Naive B cell (primary cell): ENCODE measurements around the gene SHOX. TPM values are rescaled to one million over a fixed set of nuclear protein-coding genes. Genes with fewer than 3 reads are reported as not detected.
"Not testable (repeated sequence)": the region's sequence is repeated elsewhere in the genome, so short reads cannot be mapped to it uniquely, and the experiment has no call there.

Source experiments
- ATAC-seq, 2 donors: fragments of 150-1000 bp; cut with Tn5 transposase; 2 replicates each; pipeline ENCODE4 v1.10.0; 2021; ENCODE audit warnings: low read depth in 2 of 2, mild to moderate bottlenecking in 2 of 2, moderate library complexity in 2 of 2
- DNase-seq: peaks from one replicate; pipeline ENCODE4 v3.0.0; 2022
- H3K27ac Mint-ChIP-seq, 6 donors: one replicate each; pipeline ENCODE4 v1.8.0; 2020 to 2022; ENCODE audit warnings: mild to moderate bottlenecking in 6 of 6, mixed read lengths in 6 of 6, moderate library complexity in 5 of 6, inconsistent platforms in 2 of 6
- H3K27me3 Mint-ChIP-seq, 3 donors: one replicate each; pipeline ENCODE4 v1.8.0; 2021 to 2022; ENCODE audit warnings: mixed read lengths in 3 of 3, mild to moderate bottlenecking in 1 of 3
- H3K36me3 Mint-ChIP-seq, 2 donors: one replicate each; pipeline ENCODE4 v1.8.0; 2020 to 2022; ENCODE audit warnings: mixed read lengths in 2 of 2, inconsistent platforms in 1 of 2, mild to moderate bottlenecking in 1 of 2
- H3K4me1 Mint-ChIP-seq, 3 donors: one replicate each; pipeline ENCODE4 v1.8.0; 2020 to 2022; ENCODE audit warnings: mixed read lengths in 3 of 3, inconsistent platforms in 1 of 3, mild to moderate bottlenecking in 1 of 3, moderate library complexity in 1 of 3
- H3K4me3 Mint-ChIP-seq, 8 donors: one replicate each; pipeline ENCODE4 v1.8.0; 2020 to 2022; ENCODE audit warnings: mild to moderate bottlenecking in 8 of 8, mixed read lengths in 8 of 8, moderate library complexity in 8 of 8, inconsistent platforms in 2 of 8
- H3K9me3 Mint-ChIP-seq, 7 donors: one replicate each; pipeline ENCODE4 v1.8.0; 2020 to 2022; ENCODE audit warnings: mixed read lengths in 7 of 7, mild to moderate bottlenecking in 5 of 7, inconsistent platforms in 2 of 7, moderate library complexity in 1 of 7
- polyA plus RNA-seq, 6 donors: library from polyadenylated mRNA; unstranded; fragments of 300-500 nt; fragmentation: Illumina TruSeq; gene quantifications; one replicate each; pipeline ENCODE4 v1.2.3, GENCODE V29; 2021; ENCODE audit warnings: low read depth in 6 of 6

The SHOX gene
- polyA plus RNA-seq: not detected

- Mint-ChIP-seq H3K36me3 (peaks cover 6 to 33% of the 10 kb centered on the region in 2 donors), H3K9me3 (peaks cover 0 to 15% (median 6%) of the 10 kb centered on the region in 7 donors), H3K4me3 (no peak within 1 kb of the TSS), H3K27ac (peak within 1 kb of the TSS in 2 of 6 donors; percentile 47 to 72), H3K4me1 (peaks cover 13 to 19% (median 15%) of the 10 kb centered on the region in 3 donors), H3K27me3 (peaks cover 47 to 90% (median 74%) of the 10 kb centered on the region in 3 donors)
- no peak for DNase-seq
- ATAC-seq: no peak
Observed at GRCh38 chrX:630612-631496, at the start of gene SHOX. Gene SHOX, plus strand, starts transcription at chrX:630791. Its CDS starts 107 bp downstream, at chrX:630898.

GRCh38 chrX:581066-581465, 49.5 kb upstream of the SHOX start:
- no peak for ATAC-seq
- peaks cover 0 to 16% (median 2%) of the 10 kb centered on the region in 7 donors for H3K9me3 Mint-ChIP-seq
- H3K27ac Mint-ChIP-seq: no peak overlapping the region
- H3K27me3 Mint-ChIP-seq: peaks cover 0 to 14% (median 7%) of the 10 kb centered on the region in 3 donors
- H3K36me3 Mint-ChIP-seq: no peaks in the 10 kb centered on the region
- no peak overlapping the region for H3K4me3 Mint-ChIP-seq
- H3K4me1 Mint-ChIP-seq: no peaks in the 10 kb centered on the region
- no peak for DNase-seq

- Mint-ChIP-seq H3K4me3 (no peak overlapping the region), H3K9me3 (peaks cover 0 to 16% (median 2%) of the 10 kb centered on the region in 7 donors), H3K27me3 (peaks cover 0 to 14% (median 7%) of the 10 kb centered on the region in 3 donors), H3K36me3 (no peaks in the 10 kb centered on the region), H3K27ac (no peak overlapping the region), H3K4me1 (no peaks in the 10 kb centered on the region)
- ATAC-seq: no peak
- DNase-seq: no peak
Observed at GRCh38 chrX:581720-582298, 48.8 kb upstream of the SHOX start.

DNA sequence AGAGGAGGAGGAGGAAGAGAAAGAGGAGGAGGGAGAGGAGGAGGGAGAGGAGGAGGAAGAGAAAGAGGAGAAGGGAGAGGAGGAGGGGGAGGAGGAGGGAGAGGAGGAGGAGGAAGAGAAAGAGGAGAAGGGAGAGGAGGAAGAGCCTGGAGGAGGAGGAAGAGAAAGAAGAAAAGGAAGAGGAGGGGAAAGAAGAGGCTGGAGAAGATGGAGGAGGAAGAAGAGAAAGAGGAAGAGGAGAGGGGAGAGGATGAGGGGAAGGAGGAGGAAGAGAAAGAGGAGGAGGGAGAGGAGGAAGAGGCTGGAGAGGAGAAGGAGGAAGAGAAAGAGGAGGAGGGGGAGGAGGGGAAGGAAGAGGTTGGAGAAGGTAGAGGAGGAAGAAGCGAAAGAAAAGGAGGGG, 46.0 kb upstream of the SHOX start:
- ATAC-seq: no peak
- H3K27ac Mint-ChIP-seq: peak overlapping the region in 1 of 6 donors; percentile 48
- peaks cover 0 to 8% (median 0%) of the 10 kb centered on the region in 3 donors for H3K27me3 Mint-ChIP-seq
- no peaks in the 10 kb centered on the region for H3K36me3 Mint-ChIP-seq
- H3K9me3 Mint-ChIP-seq: peaks cover 0 to 5% (median 2%) of the 10 kb centered on the region in 7 donors
- H3K4me3 Mint-ChIP-seq: no peak overlapping the region
- no peaks in the 10 kb centered on the region for H3K4me1 Mint-ChIP-seq
- DNase-seq: no peak

DNA sequence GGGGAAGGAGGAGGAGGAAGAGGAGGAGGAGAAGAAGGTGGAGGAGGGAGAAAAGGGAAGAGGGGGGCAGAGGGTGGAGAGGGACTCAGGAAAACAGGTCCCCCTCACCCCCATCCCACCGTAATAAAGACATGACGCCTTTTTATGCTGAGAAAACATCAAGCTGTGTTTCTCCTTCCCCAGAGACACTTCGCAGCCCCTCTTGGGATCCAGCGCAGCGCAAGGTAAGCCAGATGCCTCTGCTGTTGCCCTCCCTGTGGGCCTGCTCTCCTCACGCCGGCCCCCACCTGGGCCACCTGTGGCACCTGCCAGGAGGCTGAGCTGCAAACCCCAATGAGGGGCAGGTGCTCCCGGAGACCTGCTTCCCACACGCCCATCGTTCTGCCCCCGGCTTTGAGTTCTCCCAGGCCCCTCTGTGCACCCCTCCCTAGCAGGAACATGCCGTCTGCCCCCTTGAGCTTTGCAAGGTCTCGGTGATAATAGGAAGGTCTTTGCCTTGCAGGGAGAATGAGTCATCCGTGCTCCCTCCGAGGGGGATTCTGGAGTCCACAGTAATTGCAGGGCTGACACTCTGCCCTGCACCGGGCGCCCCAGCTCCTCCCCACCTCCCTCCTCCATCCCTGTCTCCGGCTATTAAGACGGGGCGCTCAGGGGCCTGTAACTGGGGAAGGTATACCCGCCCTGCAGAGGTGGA, 45.3 kb upstream of the SHOX start:
- Mint-ChIP-seq H3K27me3 (peaks cover 0 to 8% (median 0%) of the 10 kb centered on the region in 3 donors), H3K4me3 (no peak overlapping the region), H3K4me1 (no peaks in the 10 kb centered on the region), H3K36me3 (no peaks in the 10 kb centered on the region), H3K27ac (no peak overlapping the region), H3K9me3 (peaks cover 0 to 5% (median 2%) of the 10 kb centered on the region in 7 donors)
- ATAC-seq (no peak), DNase-seq (no peak)

DNA sequence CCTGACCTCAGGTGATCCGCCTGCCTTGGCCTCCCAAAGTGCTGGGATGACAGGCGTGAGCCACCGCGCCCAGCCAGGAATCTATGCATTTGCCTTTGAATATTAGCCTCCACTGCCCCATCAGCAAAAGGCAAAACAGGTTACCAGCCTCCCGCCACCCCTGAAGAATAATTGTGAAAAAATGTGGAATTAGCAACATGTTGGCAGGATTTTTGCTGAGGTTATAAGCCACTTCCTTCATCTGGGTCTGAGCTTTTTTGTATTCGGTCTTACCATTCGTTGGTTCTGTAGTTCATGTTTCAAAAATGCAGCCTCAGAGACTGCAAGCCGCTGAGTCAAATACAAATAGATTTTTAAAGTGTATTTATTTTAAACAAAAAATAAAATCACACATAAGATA, 44.2 kb upstream of the SHOX start:
- Mint-ChIP-seq H3K36me3 (no peaks in the 10 kb centered on the region), H3K27ac (no peak overlapping the region), H3K27me3 (peaks cover 0 to 4% (median 0%) of the 10 kb centered on the region in 3 donors), H3K9me3 (peaks cover 0 to 5% (median 0%) of the 10 kb centered on the region in 7 donors), H3K4me3 (no peak overlapping the region), H3K4me1 (no peaks in the 10 kb centered on the region)
- no peak for DNase-seq
- ATAC-seq: no peak

DNA sequence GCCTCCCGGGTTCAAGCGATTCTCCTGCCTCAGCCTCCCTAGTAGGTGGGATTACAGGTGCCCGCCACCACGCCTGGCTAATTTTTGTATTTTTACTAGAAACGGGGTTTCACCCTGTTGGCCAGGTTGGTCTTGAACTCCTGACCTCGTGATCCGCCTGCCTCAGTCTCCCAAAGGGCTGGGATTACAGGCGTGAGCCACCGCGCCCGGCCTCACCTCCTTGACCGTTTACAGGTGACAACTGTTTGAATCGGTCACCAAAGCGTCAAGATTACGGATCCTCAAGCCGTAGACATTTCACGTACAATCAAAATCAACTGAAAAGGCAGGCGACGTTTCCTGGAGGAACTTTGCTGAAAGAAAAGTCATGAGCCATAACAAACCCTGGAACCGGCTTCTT, 41.3 kb upstream of the SHOX start:
- not testable (repeated sequence) for H3K4me1 Mint-ChIP-seq, H3K36me3 Mint-ChIP-seq, H3K4me3 Mint-ChIP-seq, H3K9me3 Mint-ChIP-seq, H3K27me3 Mint-ChIP-seq, H3K27ac Mint-ChIP-seq, DNase-seq, ATAC-seq

- H3K9me3 Mint-ChIP-seq: peaks cover 1 to 7% (median 5%) of the 10 kb centered on the region in 7 donors
- no peak overlapping the region for H3K27ac Mint-ChIP-seq
- no peaks in the 10 kb centered on the region for H3K4me1 Mint-ChIP-seq
- H3K4me3 Mint-ChIP-seq: no peak overlapping the region
- peaks cover 0 to 8% (median 0%) of the 10 kb centered on the region in 3 donors for H3K27me3 Mint-ChIP-seq
- ATAC-seq (no peak), DNase-seq (no peak)
- peaks cover 0 to 8% of the 10 kb centered on the region in 2 donors for H3K36me3 Mint-ChIP-seq
Observed at GRCh38 chrX:590693-591404, 39.7 kb upstream of the SHOX start.

- peaks cover 12 to 39% (median 20%) of the 10 kb centered on the region in 7 donors for H3K9me3 Mint-ChIP-seq
- peaks cover 0 to 15% of the 10 kb centered on the region in 2 donors for H3K36me3 Mint-ChIP-seq
- DNase-seq (no peak), ATAC-seq (no peak)
- peak overlapping the region in 1 of 6 donors; percentile 57 for H3K27ac Mint-ChIP-seq
- H3K27me3 Mint-ChIP-seq: no peaks in the 10 kb centered on the region
- H3K4me1 Mint-ChIP-seq: no peaks in the 10 kb centered on the region
- no peak overlapping the region for H3K4me3 Mint-ChIP-seq
Observed at GRCh38 chrX:599837-600715, 30.5 kb upstream of the SHOX start.

DNA sequence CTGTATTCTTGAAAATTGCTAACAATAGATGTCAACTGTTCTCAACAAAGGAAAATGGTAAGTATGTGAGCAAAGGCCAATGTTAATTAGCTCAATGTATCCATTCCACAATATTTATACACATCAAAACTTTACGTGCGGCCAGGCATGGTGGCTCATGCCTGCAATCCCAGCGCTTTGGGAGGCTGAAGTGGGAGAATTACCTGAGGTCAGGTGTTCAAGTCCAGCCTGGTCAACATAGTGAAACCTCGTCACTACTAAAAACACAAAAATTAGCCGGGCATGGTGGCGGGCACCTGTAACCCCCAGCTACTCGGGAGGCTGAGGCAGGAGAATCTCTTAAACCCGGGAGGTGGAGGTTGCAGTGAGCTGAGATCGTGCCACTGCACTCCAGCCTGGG, 27.6 kb upstream of the SHOX start:
- not testable (repeated sequence) for DNase-seq, H3K27ac Mint-ChIP-seq, ATAC-seq, H3K4me3 Mint-ChIP-seq, H3K4me1 Mint-ChIP-seq, H3K27me3 Mint-ChIP-seq, H3K36me3 Mint-ChIP-seq
- H3K9me3 Mint-ChIP-seq: peaks cover 0 to 16% (median 9%) of the 10 kb centered on the region in 7 donors

DNA sequence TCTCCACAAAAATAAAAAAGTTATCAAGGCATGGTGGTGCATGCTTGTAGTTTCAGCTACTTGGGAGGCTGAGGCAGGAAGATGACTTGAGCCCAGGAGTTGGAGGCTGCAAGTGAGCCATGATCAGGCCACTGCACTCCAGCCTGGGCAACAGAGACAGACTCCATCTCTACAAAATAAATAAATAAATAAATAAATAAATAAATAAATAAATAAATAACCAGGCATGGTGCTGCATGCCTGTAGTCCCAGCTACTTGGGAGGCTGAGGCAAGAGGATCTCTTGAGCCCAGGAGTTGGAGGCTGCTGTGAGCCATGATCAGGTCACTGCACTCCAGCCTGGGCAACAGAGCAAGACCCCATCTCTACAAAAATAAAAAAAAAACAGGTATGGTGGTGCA, 26.0 kb upstream of the SHOX start:
- H3K36me3 Mint-ChIP-seq, H3K4me3 Mint-ChIP-seq, ATAC-seq, DNase-seq, H3K27ac Mint-ChIP-seq, H3K4me1 Mint-ChIP-seq, H3K27me3 Mint-ChIP-seq: not testable (repeated sequence)
- H3K9me3 Mint-ChIP-seq: peaks cover 0 to 16% (median 6%) of the 10 kb centered on the region in 7 donors

DNA sequence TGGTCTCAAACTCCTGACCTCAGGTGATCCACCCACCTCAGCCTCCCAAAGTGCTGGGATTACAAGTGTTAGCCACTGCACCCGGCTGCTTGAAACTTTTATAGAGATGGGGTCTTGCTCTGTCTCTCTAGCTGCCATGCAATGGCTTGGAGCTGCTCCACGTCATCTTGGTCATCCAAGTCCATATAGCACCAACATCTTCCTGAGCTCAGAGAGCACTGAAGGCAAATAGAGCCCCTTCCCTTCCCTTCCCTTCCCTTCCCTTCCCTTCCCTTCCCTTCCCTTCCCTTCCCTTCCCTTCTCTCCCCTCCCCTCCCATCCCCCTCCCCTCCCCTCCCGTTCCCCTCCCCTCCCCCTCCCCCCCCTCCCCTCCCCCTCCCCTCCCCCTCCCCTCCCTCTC, 22.5 kb upstream of the SHOX start:
- DNase-seq, ATAC-seq: not testable (repeated sequence)
- peaks cover 8 to 35% (median 27%) of the 10 kb centered on the region in 7 donors for H3K9me3 Mint-ChIP-seq

More for the DNA sequence above, 22.5 kb upstream of the SHOX start:
- H3K4me3 Mint-ChIP-seq, H3K27ac Mint-ChIP-seq, H3K27me3 Mint-ChIP-seq, H3K4me1 Mint-ChIP-seq: not testable (repeated sequence)
- H3K36me3 Mint-ChIP-seq: peaks cover 0 to 10% of the 10 kb centered on the region in 2 donors
